Measurements from ENCODE around the gene ST8SIA1.

The ST8SIA1 gene

DNA sequence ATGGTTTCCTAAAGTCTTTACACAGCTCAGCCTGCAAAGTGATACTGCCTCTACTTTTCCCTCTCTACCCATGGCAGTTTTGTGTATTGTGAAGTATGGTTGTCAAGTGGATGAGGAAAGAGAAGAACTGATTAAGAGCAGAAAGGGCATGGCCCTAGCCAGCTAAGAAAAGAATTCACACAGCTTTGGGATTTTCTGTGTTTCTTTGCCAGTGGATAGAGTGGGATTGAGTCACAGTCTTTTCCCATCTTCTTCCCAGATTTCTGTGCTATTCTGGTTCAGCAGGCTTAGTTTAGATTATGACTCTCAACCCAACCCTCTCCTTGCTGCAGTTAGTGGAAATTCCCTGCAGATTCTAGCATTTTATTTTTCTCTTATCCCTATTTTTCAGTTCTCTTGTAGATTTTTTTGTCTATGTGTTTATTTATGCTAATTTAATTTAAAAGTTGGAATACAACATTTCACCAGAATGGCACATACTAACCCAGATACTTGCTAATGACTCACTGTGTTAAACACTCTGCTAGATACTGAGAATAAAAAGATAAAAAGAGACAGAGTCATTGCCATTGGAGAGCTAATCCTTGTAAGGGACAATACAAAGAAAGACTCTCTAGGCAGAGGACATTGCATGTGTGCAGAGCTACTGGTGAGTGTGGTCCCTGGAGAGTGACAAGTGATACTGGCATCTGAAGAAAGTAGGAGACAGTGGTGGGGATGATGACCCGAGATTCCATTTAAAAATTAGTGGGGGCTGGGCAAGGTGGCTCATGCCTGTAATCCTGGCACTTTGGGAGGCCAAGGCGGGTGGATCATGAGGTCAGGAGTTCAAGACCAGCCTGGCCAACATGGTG is 106.3 kb downstream of the ST8SIA1 start:
- Histone ChIP-seq H3K79me2 (ENCODE audit: control insufficient read depth, insufficient read depth, low read length, poor library complexity) (no peaks in the 10 kb centered on the region), H2BK120ac (ENCODE audit: insufficient read depth, low read length, poor library complexity) (no peak overlapping the region), H3K27ac (ENCODE audit: low read depth, low read length) (no peak overlapping the region), H2BK12ac (ENCODE audit: low read length) (no peak overlapping the region), H3K36me3 (ENCODE audit: control insufficient read depth in 1 of 2, insufficient read depth in 2 of 2, low read length in 2 of 2) (no peaks in the 10 kb centered on the region), H3K14ac (ENCODE audit: low read length) (no peak overlapping the region), H2AFZ (ENCODE audit: insufficient read depth, low read length, poor library complexity) (no peak overlapping the region), H3K23ac (ENCODE audit: low read length) (no peak overlapping the region), H4K8ac (ENCODE audit: low read depth, low read length) (no peak overlapping the region), H3K79me1 (ENCODE audit: low read length) (no peaks in the 10 kb centered on the region), H3K18ac (ENCODE audit: low read length) (no peak overlapping the region), H3K4me3 (ENCODE audit: low read depth, low read length) (no peak overlapping the region), H3K4ac (ENCODE audit: low read depth, low read length) (no peak overlapping the region), H3K9ac (ENCODE audit: low read length) (peak overlapping the region; percentile 74), H2BK5ac (ENCODE audit: low read depth, low read length, poor library complexity) (no peak overlapping the region), H3K4me2 (ENCODE audit: low read length) (no peak overlapping the region), H3K9me3 (ENCODE audit: insufficient read depth, low read depth, low read length) (no peaks in the 10 kb centered on the region), H2AK5ac (ENCODE audit: low read length) (no peak overlapping the region), H3K4me1 (ENCODE audit: control insufficient read depth in 1 of 2, insufficient read depth in 2 of 2, low read length in 2 of 2) (no peaks in the 10 kb centered on the region), H4K12ac (ENCODE audit: low read depth, low read length) (no peak overlapping the region), H3K27me3 (ENCODE audit: insufficient read depth, low read length) (no peaks in the 10 kb centered on the region), H4K91ac (ENCODE audit: low read depth, low read length) (no peak overlapping the region)
- DNase-seq = no peak
- no CpG with 5 or more reads among the region's 2 CpGs for WGBS (ENCODE audit: extremely low coverage, insufficient coverage, insufficient read length)

GRCh38 chr12:22223356-22223755 is 111.2 kb downstream of the ST8SIA1 start:
- no peak overlapping the region for H3K23ac ChIP-seq (ENCODE audit: low read length)
- H3K4me1 ChIP-seq (ENCODE audit: control insufficient read depth in 1 of 2, insufficient read depth in 2 of 2, low read length in 2 of 2) = no peaks in the 10 kb centered on the region
- no peaks in the 10 kb centered on the region for H3K9me3 ChIP-seq (ENCODE audit: insufficient read depth, low read depth, low read length)
- H2BK5ac ChIP-seq (ENCODE audit: low read depth, low read length, poor library complexity) = no peak overlapping the region
- no peak overlapping the region for H2BK120ac ChIP-seq (ENCODE audit: insufficient read depth, low read length, poor library complexity)
- no peaks in the 10 kb centered on the region for H3K79me1 ChIP-seq (ENCODE audit: low read length)
- no peak overlapping the region for H3K4me3 ChIP-seq (ENCODE audit: low read depth, low read length)
- H3K36me3 ChIP-seq (ENCODE audit: control insufficient read depth in 1 of 2, insufficient read depth in 2 of 2, low read length in 2 of 2) = no peaks in the 10 kb centered on the region
- no peaks in the 10 kb centered on the region for H3K79me2 ChIP-seq (ENCODE audit: control insufficient read depth, insufficient read depth, low read length, poor library complexity)
- no peak overlapping the region for H3K27ac ChIP-seq (ENCODE audit: low read depth, low read length)
- H3K4ac ChIP-seq (ENCODE audit: low read depth, low read length) = no peak overlapping the region
- H3K27me3 ChIP-seq (ENCODE audit: insufficient read depth, low read length) = no peaks in the 10 kb centered on the region
- WGBS (ENCODE audit: extremely low coverage, insufficient coverage, insufficient read length) = no CpG with 5 or more reads among the region's 4 CpGs
- H2BK12ac ChIP-seq (ENCODE audit: low read length) = no peak overlapping the region
- H4K12ac ChIP-seq (ENCODE audit: low read depth, low read length) = no peak overlapping the region
- no peak overlapping the region for H3K18ac ChIP-seq (ENCODE audit: low read length)
- no peak overlapping the region for H2AFZ ChIP-seq (ENCODE audit: insufficient read depth, low read length, poor library complexity)
- H3K9ac ChIP-seq (ENCODE audit: low read length) = no peak overlapping the region
- H4K91ac ChIP-seq (ENCODE audit: low read depth, low read length) = no peak overlapping the region
- no peak overlapping the region for H2AK5ac ChIP-seq (ENCODE audit: low read length)
- H4K8ac ChIP-seq (ENCODE audit: low read depth, low read length) = no peak overlapping the region
- no peak for DNase-seq
- H3K4me2 ChIP-seq (ENCODE audit: low read length) = no peak overlapping the region
- H3K14ac ChIP-seq (ENCODE audit: low read length) = no peak overlapping the region

- Histone ChIP-seq H4K12ac (ENCODE audit: low read depth, low read length) (no peak overlapping the region), H2BK5ac (ENCODE audit: low read depth, low read length, poor library complexity) (no peak overlapping the region), H4K8ac (ENCODE audit: low read depth, low read length) (no peak overlapping the region), H3K4ac (ENCODE audit: low read depth, low read length) (no peak overlapping the region), H3K23ac (ENCODE audit: low read length) (no peak overlapping the region), H3K14ac (ENCODE audit: low read length) (no peak overlapping the region), H3K18ac (ENCODE audit: low read length) (no peak overlapping the region), H3K4me3 (ENCODE audit: low read depth, low read length) (no peak overlapping the region), H3K79me2 (ENCODE audit: control insufficient read depth, insufficient read depth, low read length, poor library complexity) (no peaks in the 10 kb centered on the region), H3K36me3 (ENCODE audit: control insufficient read depth in 1 of 2, insufficient read depth in 2 of 2, low read length in 2 of 2) (no peaks in the 10 kb centered on the region), H3K9ac (ENCODE audit: low read length) (no peak overlapping the region), H3K9me3 (ENCODE audit: insufficient read depth, low read depth, low read length) (no peaks in the 10 kb centered on the region), H3K79me1 (ENCODE audit: low read length) (no peaks in the 10 kb centered on the region), H2BK120ac (ENCODE audit: insufficient read depth, low read length, poor library complexity) (no peak overlapping the region), H3K4me1 (ENCODE audit: control insufficient read depth in 1 of 2, insufficient read depth in 2 of 2, low read length in 2 of 2) (no peaks in the 10 kb centered on the region), H2AK5ac (ENCODE audit: low read length) (no peak overlapping the region), H3K27ac (ENCODE audit: low read depth, low read length) (no peak overlapping the region), H4K91ac (ENCODE audit: low read depth, low read length) (no peak overlapping the region), H2BK12ac (ENCODE audit: low read length) (no peak overlapping the region), H3K4me2 (ENCODE audit: low read length) (no peak overlapping the region), H3K27me3 (ENCODE audit: insufficient read depth, low read length) (no peaks in the 10 kb centered on the region), H2AFZ (ENCODE audit: insufficient read depth, low read length, poor library complexity) (no peak overlapping the region)
- no peak for DNase-seq
- WGBS (ENCODE audit: extremely low coverage, insufficient coverage, insufficient read length) = no CpG with 5 or more reads among the region's 1 CpG
Observed at GRCh38 chr12:22217556-22217955, 117.0 kb downstream of the ST8SIA1 start.

- Histone ChIP-seq H2BK120ac (ENCODE audit: insufficient read depth, low read length, poor library complexity) (no peak overlapping the region), H3K79me2 (ENCODE audit: control insufficient read depth, insufficient read depth, low read length, poor library complexity) (no peaks in the 10 kb centered on the region), H2AK5ac (ENCODE audit: low read length) (no peak overlapping the region), H3K14ac (ENCODE audit: low read length) (no peak overlapping the region), H4K91ac (ENCODE audit: low read depth, low read length) (no peak overlapping the region), H2AFZ (ENCODE audit: insufficient read depth, low read length, poor library complexity) (no peak overlapping the region), H3K4me1 (ENCODE audit: control insufficient read depth in 1 of 2, insufficient read depth in 2 of 2, low read length in 2 of 2) (no peaks in the 10 kb centered on the region), H3K23ac (ENCODE audit: low read length) (no peak overlapping the region), H3K27me3 (ENCODE audit: insufficient read depth, low read length) (no peaks in the 10 kb centered on the region), H3K18ac (ENCODE audit: low read length) (no peak overlapping the region), H3K27ac (ENCODE audit: low read depth, low read length) (no peak overlapping the region), H4K8ac (ENCODE audit: low read depth, low read length) (no peak overlapping the region), H3K79me1 (ENCODE audit: low read length) (no peaks in the 10 kb centered on the region), H3K4me3 (ENCODE audit: low read depth, low read length) (no peak overlapping the region), H2BK12ac (ENCODE audit: low read length) (no peak overlapping the region), H3K4me2 (ENCODE audit: low read length) (no peak overlapping the region), H3K4ac (ENCODE audit: low read depth, low read length) (no peak overlapping the region), H4K12ac (ENCODE audit: low read depth, low read length) (no peak overlapping the region), H3K9me3 (ENCODE audit: insufficient read depth, low read depth, low read length) (no peaks in the 10 kb centered on the region), H2BK5ac (ENCODE audit: low read depth, low read length, poor library complexity) (no peak overlapping the region), H3K36me3 (ENCODE audit: control insufficient read depth in 1 of 2, insufficient read depth in 2 of 2, low read length in 2 of 2) (no peaks in the 10 kb centered on the region), H3K9ac (ENCODE audit: low read length) (no peak overlapping the region)
- peak in 1 of 2 donors; percentile 43 for DNase-seq
- WGBS (ENCODE audit: extremely low coverage, insufficient coverage, insufficient read length) = no CpG with 5 or more reads among the region's 4 CpGs
Observed at GRCh38 chr12:22215467-22216253, 118.8 kb downstream of the ST8SIA1 start.

Data from trophoblast cell (in vitro differentiated cells and primary cell).